COLO668 (cell line): ENCODE data around the gene IMP4.
"Not testable (repeated sequence)": the region's sequence is repeated elsewhere in the genome, so short reads cannot be mapped to it uniquely, and the experiment has no call there.

Experiments
- DNase-seq: peaks from one replicate; lab custom pipeline; 2025; ENCODE audit not compliant: unreplicated experiment; lab: John Stamatoyannopoulos, UW

The IMP4 gene, protein sequence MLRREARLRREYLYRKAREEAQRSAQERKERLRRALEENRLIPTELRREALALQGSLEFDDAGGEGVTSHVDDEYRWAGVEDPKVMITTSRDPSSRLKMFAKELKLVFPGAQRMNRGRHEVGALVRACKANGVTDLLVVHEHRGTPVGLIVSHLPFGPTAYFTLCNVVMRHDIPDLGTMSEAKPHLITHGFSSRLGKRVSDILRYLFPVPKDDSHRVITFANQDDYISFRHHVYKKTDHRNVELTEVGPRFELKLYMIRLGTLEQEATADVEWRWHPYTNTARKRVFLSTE

DNA sequence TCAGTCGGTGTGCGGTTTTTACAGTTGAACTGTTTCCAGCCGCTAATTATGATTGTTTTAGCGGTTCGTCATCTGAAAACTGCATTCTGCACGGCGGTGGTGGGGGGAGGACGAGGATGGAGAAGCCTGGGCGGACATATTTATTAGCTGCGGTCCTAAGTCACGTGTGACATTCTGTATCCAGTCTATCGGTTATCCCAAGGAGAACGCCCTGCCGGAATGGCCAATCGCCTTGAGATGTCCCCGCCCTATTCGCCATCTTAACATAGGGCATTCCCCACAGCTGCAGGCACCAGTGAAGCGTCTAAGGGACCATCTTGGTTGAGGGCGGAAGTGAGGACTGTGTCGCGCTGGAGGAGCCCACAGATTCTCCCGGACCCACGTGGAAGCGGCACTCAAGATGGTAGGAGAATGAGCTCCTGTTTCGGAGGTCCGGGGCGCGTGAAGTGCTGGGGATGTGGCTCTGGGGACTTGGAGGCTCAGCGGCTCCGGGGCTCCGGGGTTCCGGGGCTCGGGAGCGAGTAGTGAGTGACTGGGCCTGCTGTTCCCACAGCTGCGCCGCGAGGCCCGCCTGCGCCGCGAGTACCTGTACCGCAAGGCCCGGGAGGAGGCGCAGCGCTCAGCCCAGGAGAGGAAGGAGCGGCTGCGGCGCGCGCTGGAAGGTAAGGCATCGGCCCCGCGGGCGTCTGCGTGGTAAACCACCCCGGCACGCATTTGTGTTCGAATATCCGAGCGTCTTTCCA, at the start of gene IMP4:
TSS of gene IMP4 (plus strand) at position 365 of the 743 bp plus-strand sequence. CDS start at position 401, 36 bp downstream.
- DNase-seq, result peak; percentile 95

DNA sequence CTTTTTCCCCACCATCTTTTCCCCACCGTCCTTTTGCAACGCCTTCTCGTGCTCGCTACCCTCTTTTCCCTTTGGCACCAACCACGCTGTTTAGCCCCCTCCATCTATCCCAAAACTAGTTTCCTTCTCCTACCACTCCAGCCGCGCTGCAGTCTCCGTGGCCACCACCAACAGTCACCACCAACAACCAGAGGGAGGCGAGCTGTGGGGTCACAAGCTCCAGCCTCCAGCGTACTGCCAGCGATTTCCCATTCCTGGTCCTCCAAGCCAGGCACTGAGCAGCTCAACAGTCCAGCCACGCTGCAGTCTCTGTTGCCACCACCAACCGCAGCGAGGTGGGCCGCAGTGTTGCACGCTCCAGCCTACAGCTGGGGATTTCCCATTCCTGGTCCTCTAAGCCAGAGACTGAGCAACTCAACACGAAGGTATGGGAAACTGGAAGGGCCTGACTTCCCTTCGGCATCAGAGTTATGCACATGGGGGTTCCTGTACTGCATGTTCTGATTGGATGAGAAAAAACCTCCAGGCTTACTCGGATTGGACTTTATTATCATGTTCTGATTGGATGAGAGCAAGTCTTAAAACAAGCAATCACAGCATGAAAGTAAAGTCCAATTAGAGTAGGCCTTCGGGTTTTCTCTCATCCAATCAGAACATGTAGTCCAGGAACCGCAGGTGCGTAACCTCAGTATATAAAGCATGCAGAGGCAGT, 42.3 kb upstream of the IMP4 start:
- DNase-seq, result no peak

GRCh38 chr2:130300970-130301348, 41.7 kb upstream of the IMP4 start:
- DNase-seq, result no peak

DNA sequence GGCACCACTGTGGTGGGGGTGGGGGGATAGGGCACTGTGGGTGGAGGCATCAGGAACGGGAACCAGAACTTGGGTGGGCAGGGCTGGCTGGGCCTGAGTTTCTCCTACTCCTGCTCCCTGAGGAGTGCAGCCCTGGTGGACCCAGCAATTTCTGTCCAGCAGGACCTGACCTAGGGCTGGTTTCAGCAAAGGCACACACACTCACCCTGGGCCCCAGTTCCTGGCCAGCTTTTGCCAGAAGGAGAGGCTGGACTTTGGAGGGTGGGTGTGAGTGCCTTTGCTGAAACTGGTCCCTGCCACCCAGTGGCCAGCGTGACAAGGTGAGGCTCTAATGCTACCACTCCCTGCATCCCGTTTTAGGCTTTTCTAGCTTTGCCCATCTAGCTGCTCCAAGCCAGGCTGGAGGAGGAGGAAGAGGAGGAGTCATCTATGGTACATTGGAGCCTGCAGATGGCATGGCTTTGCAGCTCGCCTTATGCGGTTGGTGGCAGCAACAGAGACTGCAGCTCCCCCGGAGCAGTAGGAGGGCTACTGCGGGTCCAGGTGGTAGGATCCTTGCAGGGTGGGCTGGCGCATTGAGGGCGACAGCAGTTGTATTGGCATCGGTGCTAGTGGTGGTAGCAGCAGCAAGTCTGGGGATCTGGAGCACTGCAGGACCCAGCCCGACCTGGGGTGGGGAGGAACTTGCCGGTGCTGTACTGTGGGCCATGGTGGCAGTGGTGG, 40.4 kb upstream of the IMP4 start:
- no peak for DNase-seq

DNA sequence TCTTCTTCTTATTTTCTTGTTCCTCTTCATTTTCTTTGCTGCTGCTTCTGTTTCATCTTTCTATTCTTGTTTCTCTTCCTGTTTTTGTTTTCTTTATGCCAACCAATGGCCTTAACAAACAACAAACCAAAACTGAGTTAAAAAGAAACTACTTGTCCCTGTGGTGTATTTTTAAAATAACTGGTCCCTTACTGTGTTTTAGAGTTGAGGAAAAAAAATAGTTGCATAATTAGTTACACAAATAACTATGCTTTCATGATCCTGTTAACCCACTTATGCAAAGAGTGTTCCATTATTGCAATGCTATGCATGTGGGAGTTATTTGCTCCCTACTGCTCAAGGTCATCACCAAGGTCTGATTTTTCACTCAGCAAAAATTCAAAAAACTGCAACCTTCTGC, 39.5 kb upstream of the IMP4 start:
- no peak for DNase-seq

DNA sequence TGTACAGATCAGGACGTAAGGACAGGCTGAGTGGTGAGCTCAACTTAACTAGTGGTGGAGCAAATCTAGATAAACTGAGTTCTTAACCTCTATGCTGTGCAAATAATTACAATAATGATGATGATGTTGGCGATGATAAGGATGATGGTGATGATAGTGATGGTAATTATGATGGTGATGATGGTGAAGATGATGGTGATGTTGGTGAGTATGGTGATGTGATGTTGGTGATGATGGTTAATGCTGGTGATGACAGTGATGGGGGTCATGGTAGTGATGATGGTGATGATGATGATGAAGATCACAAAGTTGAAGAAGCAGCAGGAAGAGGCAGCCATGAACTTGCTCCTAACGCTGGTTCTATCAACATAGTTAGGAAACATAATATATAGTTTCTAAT, 38.0 kb upstream of the IMP4 start:
- DNase-seq, result no peak

GRCh38 chr2:130307850-130308249, 34.8 kb upstream of the IMP4 start:
- no peak for DNase-seq

GRCh38 chr2:130310881-130311280, 31.8 kb upstream of the IMP4 start:
- no peak for DNase-seq

DNA sequence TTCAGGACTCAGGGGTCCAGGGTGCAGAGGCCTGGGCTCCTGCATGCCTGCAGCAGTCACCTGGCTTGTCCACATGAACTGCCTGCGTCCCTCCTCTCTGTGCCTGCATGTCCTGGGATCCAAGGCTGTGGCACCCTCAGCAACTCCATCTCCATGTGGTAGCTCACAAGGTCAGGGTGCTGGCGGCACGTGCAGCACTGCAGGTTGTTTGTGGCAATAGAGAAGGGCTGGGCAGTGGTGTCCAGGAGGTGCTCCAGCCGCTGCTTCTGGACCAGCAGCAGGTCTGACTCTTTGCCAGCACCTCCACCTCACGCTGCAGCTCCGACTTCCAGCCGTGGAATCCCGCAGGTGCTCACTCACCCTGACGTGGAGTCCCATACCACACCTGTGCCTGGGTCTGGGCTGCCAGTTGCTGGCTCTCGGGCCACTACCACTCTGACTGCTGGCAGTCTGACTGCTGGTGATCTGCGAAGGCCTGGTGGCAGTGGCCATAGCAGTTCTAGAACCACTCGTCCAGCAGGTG, 28.8 kb upstream of the IMP4 start:
- no peak for DNase-seq

DNA sequence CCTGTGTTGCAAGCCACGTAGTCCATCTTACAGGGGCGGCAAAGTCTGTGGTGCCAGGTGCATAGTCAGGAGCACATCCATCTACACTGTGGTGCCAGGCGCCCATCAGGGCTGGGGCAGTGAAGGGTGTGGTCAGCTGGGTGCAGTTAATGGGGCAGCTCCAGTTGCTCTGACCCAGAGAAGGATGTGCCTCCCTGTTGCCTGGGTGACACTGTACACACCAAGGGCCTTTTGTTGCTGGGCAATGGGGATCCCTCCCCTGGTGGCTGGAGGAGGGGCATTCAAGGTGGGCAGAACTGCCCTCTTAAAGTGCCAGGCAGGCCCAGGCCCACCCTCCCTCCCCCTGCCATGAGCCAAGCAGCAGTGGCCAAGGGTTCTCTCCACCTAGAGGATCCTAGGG, 28.3 kb upstream of the IMP4 start:
- no peak for DNase-seq

DNA sequence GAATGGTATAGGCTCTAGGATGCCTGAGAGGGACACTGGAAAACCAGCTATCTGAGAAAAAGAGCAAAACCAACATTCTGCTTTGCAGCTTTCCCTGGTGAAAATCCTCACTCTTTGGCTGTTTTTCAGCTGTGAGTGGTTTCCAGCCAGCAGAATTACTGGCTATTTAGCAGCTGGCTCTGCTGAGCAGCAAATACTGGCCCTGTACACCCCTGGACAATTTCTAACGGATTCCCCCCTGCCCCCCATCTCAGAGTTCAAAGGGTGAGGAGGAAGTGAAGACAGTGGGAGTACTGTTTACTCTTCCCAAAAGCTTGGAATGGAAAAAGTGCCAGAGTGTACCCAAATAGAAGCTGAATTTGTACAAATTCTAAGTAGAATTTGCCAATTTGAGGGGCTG, 26.1 kb upstream of the IMP4 start:
- DNase-seq, result no peak

GRCh38 chr2:130318906-130319305, 23.8 kb upstream of the IMP4 start:
- no peak for DNase-seq

- DNase-seq, result no peak
Observed at GRCh38 chr2:130319536-130319935, 23.2 kb upstream of the IMP4 start.

- DNase-seq, result no peak
Observed at GRCh38 chr2:130327703-130328527, 14.8 kb upstream of the IMP4 start.

DNA sequence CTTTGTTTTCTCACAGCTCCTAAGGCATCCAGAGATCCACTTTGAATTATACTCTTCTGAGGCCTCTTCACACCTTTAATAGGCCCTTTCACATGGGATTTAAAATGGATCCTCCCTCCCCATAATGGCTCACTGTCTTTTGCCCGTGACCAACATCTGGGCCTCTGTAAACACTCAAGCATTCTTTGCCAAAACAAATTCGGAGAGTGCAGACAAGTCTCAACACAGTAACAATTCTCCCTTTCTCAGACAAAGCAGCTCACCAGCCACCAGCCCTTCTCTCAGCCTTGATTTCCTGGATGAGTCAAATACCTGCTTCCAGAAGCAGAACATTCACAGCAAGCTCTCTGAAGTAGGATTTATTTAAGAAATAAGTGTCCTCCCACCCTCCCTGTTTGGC, 14.0 kb upstream of the IMP4 start:
- DNase-seq, result no peak

GRCh38 chr2:130332271-130333073, 10.2 kb upstream of the IMP4 start:
- DNase-seq, result peak; percentile 73

- not testable (repeated sequence) for DNase-seq
Observed at GRCh38 chr2:130333253-130333652, 9.4 kb upstream of the IMP4 start.

GRCh38 chr2:130334026-130334425, 8.7 kb upstream of the IMP4 start:
- DNase-seq, result no peak

DNA sequence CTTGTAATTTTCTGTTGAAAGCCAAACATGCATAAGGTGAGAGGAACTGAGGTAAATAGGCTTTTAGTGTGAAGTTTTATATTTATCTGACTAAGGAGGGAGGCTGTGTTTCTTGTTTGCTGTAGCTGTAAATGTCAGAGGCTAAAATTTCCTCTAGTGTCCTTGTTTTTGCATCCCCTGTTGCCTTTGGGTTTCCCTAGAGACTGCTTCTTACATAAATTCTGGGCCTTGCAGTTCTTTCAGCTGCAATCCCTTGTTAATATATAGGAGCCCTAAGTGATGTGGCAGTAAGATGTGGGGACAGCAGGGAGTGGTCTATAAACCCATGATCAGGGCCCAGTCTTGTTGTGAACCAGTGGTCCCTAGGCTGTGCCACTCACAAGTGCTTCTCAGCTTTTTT, 7.5 kb upstream of the IMP4 start:
- DNase-seq, result no peak
